GM19463 (cell line): ENCODE results near the gene GPC6.
"Not testable (repeated sequence)": the region's sequence is repeated elsewhere in the genome, so short reads cannot be mapped to it uniquely, and the experiment has no call there.

Source experiments
- ATAC-seq: cut with Tn5 transposase; IDR thresholded peaks from one replicate; pipeline ENCODE4 v1.9.1; 2021; ENCODE audit warnings: mild to moderate bottlenecking, moderate library complexity; ENCODE audit not compliant: unreplicated experiment

Gene GPC6

DNA sequence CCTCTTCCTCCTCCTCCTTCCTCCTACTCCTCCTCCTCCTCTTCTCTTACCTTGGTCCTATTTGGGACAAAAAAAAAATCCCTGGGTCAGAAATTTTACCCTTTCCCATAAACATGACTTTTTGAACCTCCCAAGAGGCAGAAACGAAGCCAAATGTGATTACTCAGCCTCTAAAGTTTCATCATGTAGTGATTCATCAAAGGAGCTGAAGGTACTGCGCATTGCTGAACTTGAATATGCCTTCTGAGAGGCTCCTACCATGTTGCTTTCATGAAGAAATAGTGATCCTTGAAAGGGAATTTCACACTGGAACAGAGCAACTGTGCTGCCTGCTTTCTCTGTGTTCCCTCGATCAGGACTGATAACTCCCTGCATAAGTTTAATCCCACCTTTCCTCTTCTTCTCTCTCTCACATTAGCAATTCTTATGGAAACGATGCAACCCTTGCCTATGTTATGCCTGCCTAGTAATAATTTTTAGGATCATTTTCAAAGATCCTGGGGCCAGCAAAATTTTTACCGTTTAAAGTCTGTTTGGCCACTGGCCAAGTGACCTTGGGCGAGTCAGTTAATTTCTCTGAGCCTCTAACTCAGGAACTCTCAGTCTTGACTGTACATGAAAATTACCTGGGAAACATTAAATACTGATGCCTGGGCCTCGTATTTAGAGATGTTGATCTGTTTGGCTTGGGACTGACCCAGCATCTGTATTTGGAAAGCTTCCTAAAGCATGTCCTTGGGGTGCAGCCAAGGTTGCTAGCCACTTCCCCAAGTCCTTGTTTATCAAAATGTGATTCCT lies 1103.3 kb downstream of the GPC6 start:
- ATAC-seq: no peak

- no peak for ATAC-seq
Observed at GRCh38 chr13:94330552-94331071, 1104.0 kb downstream of the GPC6 start.

GRCh38 chr13:94331281-94331680 lies 1104.7 kb downstream of the GPC6 start:
- no peak for ATAC-seq

DNA sequence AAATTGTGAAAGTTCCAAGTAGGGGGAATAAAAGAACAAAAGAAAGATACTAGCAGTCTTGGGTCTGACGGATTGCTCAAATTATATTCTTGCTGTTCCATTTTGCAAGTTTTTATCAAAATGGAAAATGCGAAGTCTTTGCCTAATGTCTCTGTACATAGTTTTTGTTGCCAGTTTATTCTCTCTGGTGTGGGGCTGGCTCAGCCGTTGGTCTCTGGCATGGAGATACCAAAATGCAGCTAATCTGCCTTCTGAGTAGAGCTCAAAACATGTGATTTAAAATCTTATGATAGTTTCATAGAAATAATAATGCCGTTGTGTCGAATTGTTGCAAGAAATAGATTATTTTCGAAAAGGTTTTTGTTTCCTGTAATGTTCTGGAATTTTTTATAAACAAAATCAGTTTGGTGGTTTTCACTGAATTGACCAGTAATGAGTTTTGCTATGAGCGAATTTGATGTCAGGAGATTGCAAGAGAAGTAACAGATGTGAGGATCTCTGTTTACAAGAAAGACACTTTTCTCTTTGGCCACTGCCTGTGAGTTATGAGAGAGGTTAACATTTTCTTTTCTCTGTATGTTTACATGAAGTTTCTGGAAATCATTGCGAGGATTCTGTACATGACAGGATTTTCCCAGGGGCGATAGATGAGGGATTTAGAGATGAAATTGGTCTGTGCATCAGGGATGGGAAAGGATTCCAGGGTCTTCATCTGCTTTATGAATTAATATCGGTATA lies 1105.9 kb downstream of the GPC6 start:
- no peak for ATAC-seq

- ATAC-seq: no peak
Observed at GRCh38 chr13:94333131-94333820, 1106.7 kb downstream of the GPC6 start.

GRCh38 chr13:94335761-94336526 lies 1109.3 kb downstream of the GPC6 start:
- ATAC-seq: no peak

GRCh38 chr13:94339116-94339687 lies 1112.6 kb downstream of the GPC6 start:
- ATAC-seq: no peak

DNA sequence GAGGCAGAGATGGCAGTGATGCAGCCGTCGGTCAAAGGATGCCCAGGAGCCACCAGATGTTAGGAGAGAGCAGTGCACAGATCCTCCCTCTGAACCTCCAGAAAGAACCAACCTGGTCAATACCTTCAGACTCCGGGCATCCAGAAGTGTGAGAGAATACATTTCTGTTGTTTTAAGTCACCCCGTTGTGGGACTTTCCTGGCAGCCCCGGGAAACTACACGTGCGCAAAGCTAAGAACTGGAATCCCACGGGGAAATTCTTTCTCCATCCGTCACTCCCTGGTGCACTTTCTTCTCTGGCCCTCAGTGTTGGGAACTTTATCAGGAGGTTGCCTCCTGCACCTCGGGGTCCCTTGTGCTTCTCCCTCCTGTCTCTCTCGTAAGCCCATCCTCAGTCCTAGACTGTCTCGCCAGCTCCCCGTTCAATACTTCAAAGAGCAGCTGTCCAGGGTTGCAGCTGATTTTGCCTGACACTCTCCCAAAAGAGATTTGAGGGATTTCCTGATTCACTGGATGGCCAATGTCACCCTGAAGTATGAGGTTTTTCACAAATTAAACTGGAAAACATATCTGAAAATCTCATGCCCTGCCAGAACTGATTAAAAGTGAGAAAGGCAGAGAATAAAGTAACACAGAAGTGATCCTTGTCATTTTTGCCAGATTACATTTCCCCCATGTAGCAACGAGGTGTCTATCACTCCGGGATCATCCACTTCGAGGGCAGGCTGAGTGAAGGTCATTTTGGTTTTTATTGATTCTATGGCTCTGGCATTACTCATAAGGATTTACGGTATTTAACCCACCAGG lies 1116.0 kb downstream of the GPC6 start:
- ATAC-seq: no peak

DNA sequence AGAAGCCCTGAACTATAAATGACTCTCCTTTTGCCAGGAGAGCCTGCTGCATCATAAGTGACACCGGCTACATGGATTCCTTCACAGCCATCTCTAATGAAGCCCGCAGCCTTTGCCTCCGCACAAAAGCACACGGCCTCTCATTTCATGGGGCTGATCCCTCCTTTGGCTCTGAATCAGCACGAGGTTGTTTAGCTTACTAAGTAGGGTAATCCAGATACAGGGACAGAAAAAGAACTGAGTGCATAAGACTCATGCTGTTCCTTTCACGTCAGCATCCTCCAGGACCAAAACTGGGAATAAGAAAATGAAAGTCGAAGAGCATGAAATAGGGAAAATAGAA lies 1116.6 kb downstream of the GPC6 start:
- ATAC-seq: no peak

DNA sequence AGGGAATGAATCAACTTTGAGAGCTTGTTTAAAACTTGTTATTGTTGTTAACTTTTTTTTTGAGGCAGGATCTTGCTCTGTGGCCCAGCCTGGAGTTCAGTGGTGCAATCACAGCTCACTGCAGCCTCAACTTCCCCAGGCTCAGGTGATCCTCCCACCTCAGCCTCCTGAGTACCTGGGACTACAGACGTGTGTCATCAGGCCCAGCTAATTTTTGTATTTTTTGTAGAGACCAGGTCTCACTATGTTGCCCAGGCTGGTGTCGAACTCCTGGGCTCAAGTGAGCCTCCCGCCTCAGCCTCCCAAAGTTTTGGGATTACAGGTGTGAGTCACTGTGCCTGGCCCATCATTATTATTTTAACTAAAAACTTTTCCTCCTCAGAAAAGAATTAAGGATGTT lies 1117.1 kb downstream of the GPC6 start:
- not testable (repeated sequence) for ATAC-seq

DNA sequence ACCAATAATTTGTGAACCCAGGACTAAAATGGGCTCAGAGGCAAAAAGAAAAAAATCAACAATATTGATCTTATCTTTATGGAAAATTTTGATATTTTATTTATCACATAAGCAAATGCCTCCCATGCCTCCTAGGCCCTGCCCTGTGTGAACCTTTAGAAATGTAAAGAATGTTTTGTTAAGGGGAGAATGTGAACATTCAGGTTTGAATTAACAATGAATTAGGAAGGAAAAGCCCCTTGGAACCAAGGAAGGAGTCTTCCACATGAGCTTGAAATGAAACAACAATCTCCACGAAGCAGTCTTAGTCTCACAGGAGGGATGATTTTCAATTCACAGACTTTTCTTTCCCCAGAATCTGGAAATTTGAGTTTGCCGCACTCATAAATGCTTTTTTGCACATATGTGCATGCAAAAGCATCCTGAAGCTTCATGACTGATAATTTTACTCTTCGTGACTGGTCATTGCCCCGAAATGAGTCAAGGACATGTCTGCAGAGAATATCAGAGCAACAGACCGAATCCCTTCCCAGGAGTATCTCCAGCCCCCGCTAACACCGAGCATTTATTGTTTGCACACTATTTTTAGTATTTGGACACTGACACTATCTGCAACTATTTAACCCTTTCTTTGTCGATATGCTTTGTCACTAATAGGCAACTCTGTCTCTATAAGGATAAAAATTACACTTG lies 1117.7 kb downstream of the GPC6 start:
- ATAC-seq: no peak

DNA sequence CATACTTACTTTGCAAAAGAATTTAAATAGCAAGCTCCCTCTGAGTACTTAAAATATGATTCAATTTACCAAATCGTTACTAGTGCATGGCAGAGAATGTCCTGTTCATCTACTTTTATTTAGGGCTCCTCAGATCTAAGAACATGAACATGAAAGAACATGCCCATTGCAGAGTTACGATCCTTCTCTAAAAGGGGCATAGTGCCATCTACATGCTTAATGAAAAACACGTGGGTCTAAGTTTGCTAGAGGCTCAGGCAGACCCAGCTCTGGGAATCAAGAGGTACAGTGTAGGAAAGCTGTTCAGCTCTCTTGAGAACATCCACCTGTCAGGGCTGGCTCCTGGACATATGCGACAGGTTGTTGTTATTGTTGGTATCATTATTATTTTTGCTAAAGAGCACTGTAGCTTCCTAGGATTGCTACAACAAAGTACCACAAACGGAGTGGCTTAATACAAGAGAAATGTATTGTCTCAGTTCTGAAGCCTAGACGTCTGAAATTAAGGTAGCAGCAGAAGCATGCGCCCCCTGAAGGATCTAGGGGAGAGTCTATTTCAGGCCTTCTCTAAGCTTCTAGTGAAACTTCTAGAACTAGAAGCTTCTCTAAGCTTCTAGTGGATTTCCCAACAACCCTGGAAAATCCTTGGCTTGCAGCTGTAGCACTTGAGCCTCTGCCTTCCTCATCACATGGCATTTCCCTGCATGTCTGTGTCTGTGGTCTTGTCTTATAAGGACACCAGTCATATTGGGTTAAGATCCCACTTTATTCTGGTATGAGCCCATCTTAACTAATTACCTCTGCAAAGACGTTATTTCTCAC lies 1119.0 kb downstream of the GPC6 start:
- ATAC-seq: peak; percentile 49

GRCh38 chr13:94346261-94347019 lies 1119.8 kb downstream of the GPC6 start:
- no peak for ATAC-seq

- no peak for ATAC-seq
Observed at GRCh38 chr13:94351292-94351990, 1124.8 kb downstream of the GPC6 start.

GRCh38 chr13:94352057-94352456 lies 1125.5 kb downstream of the GPC6 start:
- no peak for ATAC-seq

- ATAC-seq: no peak
Observed at GRCh38 chr13:94353167-94353710, 1126.6 kb downstream of the GPC6 start.

- no peak for ATAC-seq
Observed at GRCh38 chr13:94359875-94360274, 1133.3 kb downstream of the GPC6 start.
